Activated T-cell treated with anti-CD3 and anti-CD28 coated beads, Interleukin-2, amount 50 U/mL, for 48 hours (primary cell): ENCODE measurements around the gene WIPF1.

Experiments
- DNase-seq, 2 experiments: peaks; one replicate each; pipeline ENCODE4 v3.0.0-alpha.2; 2020

Gene WIPF1

DNA sequence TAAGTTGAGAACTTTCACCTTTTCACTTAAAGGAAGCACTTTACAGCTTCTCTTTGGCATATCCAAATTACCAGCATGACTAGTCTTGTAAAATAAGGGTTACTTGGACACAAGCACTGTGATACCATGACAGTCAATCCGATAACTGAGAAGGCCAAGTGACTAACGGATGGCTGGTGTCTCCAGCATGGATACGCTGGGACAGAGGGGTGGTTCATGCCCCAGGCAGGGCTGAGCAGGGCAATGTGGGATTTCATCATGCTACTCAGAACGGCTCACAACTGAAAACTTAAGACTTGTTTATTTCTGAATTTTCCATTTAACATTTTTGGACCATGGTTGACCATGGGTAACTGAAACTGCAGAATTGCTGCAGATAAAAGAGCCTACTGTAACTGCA lies 67.7 kb downstream of the WIPF1 start:
- DNase-seq: no peak

DNA sequence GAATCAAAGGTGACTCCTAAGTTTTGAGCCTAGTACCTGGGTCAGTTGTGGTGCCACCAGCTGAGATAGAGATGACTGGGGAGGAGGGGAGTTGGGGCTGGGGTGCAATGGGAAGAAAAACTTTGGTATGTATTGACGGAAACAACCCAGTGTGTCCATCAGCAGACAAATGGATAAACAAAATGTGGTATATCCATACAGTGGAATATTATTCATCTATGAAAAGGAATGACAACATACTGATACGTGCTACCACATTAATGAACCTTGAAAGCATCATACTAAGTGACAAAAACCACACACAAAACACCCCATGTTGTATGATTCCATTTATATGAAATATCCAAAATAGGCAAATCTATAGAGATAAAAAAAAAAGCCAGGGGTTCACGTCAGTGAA lies 69.6 kb downstream of the WIPF1 start:
- no peak for DNase-seq

- no peak for DNase-seq
Measured at GRCh38 chr2:174527101-174527721, 70.4 kb downstream of the WIPF1 start.

- no peak for DNase-seq
Measured at GRCh38 chr2:174524527-174524926, 73.1 kb downstream of the WIPF1 start.

GRCh38 chr2:174522553-174522952 lies 75.1 kb downstream of the WIPF1 start:
- no peak for DNase-seq

DNA sequence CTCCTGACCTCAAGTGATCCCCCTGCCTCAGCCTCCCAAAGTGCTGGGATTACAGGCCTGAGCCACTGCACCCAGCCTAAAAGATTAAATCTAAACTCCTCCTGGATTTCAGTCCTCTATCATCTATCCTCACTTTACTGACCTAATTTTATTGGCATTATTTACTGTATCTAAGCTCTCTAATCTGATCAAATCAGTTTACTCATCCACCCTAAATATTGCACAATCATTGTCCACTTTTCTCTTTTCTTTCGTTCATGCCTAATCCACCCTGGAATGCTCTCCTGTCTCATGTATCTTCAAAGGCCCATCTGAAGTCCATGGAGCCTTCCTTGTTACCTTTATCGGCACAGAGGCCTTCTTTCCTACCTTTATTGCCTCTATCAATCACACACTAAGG lies 79.2 kb downstream of the WIPF1 start:
- DNase-seq: no peak

- DNase-seq: no peak
Measured at GRCh38 chr2:174516501-174517378, 80.9 kb downstream of the WIPF1 start.

GRCh38 chr2:174512345-174512744 lies 85.3 kb downstream of the WIPF1 start:
- DNase-seq: no peak

GRCh38 chr2:174511580-174512260 lies 85.9 kb downstream of the WIPF1 start:
- no peak for DNase-seq

DNA sequence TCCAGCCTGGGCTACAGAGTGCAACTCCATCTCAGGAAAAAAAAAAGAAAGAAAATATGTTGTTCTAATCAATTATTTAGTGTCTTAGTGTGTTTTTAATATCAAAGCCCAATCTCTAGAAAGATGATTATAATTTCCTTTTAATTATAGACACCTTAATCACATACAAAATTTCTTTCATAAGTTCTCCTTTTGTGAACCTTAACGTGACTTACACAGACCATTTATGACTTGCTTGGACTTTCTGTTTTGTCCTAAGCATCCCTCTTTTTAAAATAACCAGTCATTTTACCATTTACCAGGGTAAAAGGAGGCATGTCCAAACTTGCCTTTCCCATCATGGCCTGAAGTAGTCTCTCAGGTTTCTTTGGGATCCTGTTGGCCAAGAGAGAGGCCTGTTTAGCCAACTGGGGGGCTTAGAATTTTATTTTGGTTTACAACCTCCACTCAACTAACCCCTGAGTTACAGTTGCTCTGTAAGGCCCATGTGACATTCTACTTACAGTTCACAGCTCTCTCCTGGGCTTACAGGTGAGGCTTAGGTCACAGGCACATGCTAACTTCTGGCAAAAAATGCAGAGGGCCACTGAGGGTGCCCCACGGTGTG lies 86.9 kb downstream of the WIPF1 start:
- no peak for DNase-seq
